Measurements from ENCODE around the gene FNDC3B.

DNA sequence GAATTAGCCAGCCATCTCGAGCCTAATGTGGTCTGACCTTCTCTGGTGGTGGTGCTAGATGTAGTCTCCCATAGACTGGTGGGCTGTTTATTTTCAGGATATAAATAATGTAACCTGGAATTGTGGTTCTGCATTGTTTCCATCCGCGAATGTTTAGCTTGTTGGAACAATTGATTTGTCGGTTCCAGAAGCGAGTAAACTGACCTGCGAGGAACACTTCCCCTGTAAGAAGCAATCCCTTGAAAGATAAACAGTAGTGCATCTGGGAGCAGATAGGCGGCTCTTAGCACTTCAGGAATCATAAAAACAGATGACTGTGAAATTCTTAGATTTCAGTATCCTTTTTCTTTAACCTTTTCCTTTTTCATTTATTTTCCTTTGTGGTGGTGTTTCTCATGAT lies 251.1 kb downstream of the FNDC3B start:
- TF ChIP-seq, protein P1, sequence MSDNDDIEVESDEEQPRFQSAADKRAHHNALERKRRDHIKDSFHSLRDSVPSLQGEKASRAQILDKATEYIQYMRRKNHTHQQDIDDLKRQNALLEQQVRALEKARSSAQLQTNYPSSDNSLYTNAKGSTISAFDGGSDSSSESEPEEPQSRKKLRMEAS (IDR thresholded peaks at IDR 0.05; ENCODE audit: insufficient read depth, insufficient read length), result no peak
- TF ChIP-seq, protein P2, sequence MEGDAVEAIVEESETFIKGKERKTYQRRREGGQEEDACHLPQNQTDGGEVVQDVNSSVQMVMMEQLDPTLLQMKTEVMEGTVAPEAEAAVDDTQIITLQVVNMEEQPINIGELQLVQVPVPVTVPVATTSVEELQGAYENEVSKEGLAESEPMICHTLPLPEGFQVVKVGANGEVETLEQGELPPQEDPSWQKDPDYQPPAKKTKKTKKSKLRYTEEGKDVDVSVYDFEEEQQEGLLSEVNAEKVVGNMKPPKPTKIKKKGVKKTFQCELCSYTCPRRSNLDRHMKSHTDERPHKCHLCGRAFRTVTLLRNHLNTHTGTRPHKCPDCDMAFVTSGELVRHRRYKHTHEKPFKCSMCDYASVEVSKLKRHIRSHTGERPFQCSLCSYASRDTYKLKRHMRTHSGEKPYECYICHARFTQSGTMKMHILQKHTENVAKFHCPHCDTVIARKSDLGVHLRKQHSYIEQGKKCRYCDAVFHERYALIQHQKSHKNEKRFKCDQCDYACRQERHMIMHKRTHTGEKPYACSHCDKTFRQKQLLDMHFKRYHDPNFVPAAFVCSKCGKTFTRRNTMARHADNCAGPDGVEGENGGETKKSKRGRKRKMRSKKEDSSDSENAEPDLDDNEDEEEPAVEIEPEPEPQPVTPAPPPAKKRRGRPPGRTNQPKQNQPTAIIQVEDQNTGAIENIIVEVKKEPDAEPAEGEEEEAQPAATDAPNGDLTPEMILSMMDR (IDR thresholded peaks at IDR 0.05; ENCODE audit: extremely low read depth in 1 of 2, insufficient read depth in 1 of 2, low read depth in 1 of 2, low read length in 2 of 2), result no peak
